SU-DHL-6 (cell line): ENCODE results near the gene TMEM106B.
A peak's percentile ranks its signal among the peaks of the same experiment; 100 is the strongest.

Source experiments
- H2AFZ ChIP-seq: fragments of 200-600 bp; sonication (generic); 2 replicates; pipeline ENCODE4 v1.6.1; 2014; ENCODE audit warnings: low read depth, mild to moderate bottlenecking, moderate library complexity, mixed read lengths, antibody characterized with exemption, low read length; ENCODE audit not compliant: severe bottlenecking
- H3F3A ChIP-seq: fragments of 200-600 bp; shearing (Covaris generic); 2 replicates; pipeline ENCODE4 v1.6.0; 2016; ENCODE audit warnings: antibody characterized with exemption, mild to moderate bottlenecking; ENCODE audit not compliant: insufficient read depth
- H3K27ac ChIP-seq: fragments of 200-600 bp; sonication (generic); 2 replicates; pipeline ENCODE4 v1.5.1; 2016; ENCODE audit warnings: low read depth, mild to moderate bottlenecking, low read length, moderate library complexity, mixed read lengths
- H3K27me3 ChIP-seq: fragments of 200-600 bp; sonication (generic), shearing (Covaris generic); 2 replicates; pipeline ENCODE4 v1.6.0; 2014; ENCODE audit warnings: mild to moderate bottlenecking, low read length
- H3K36me3 ChIP-seq: fragments of 200-600 bp; sonication (generic); 2 replicates; pipeline ENCODE4 v1.6.1; 2014; ENCODE audit warnings: mild to moderate bottlenecking, low read length, mixed read lengths
- H3K4me2 ChIP-seq: fragments of 300-600, 200-600 bp; shearing (Covaris generic), sonication (generic); 2 replicates; pipeline ENCODE4 v1.6.0; 2014; ENCODE audit warnings: low read length, low read depth, mild to moderate bottlenecking; ENCODE audit not compliant: poor library complexity, severe bottlenecking
- H3K4me3 ChIP-seq: fragments of 200-600 bp; sonication (generic); 2 replicates; pipeline ENCODE4 v1.5.1; 2014; ENCODE audit warnings: antibody characterized with exemption, low read length, mild to moderate bottlenecking, mixed read lengths; ENCODE audit not compliant: insufficient read depth, poor library complexity, severe bottlenecking
- H3K79me2 ChIP-seq: fragments of 200-600 bp; sonication (generic); 2 replicates; pipeline ENCODE4 v1.6.1; 2014; ENCODE audit warnings: mild to moderate bottlenecking, low read length, moderate library complexity; ENCODE audit not compliant: insufficient read depth
- H3K9ac ChIP-seq: fragments of 200-600 bp; sonication (generic); 2 replicates; pipeline ENCODE4 v1.7.0; 2014; ENCODE audit warnings: mild to moderate bottlenecking, low read length
- H3K9me2 ChIP-seq: fragments of 200-600 bp; sonication (generic); replicated peaks from 2 replicates; pipeline ENCODE4 v1.6.1; 2014; ENCODE audit warnings: low read length; ENCODE audit not compliant: insufficient read depth
- H3K9me3 ChIP-seq: fragments of 200-600 bp; sonication (generic); 2 replicates; pipeline ENCODE4 v1.6.1; 2014; ENCODE audit warnings: low read length, mixed read lengths; ENCODE audit not compliant: insufficient read depth
- H4K20me1 ChIP-seq: fragments of 200-600 bp; sonication (generic); 2 replicates; pipeline ENCODE4 v1.6.1; 2014; ENCODE audit warnings: low read depth, mild to moderate bottlenecking, antibody characterized with exemption, low read length, moderate library complexity, mixed read lengths
- EZH2phosphoT487 ChIP-seq: fragments of 200-600 bp; sonication (generic), shearing (Covaris generic); conservative IDR thresholded peaks from 2 replicates; pipeline ENCODE4 v1.6.1; 2018; ENCODE audit warnings: mild to moderate bottlenecking, antibody characterized with exemption, low read length, moderate library complexity, mixed read lengths
- TF ChIP-seq, protein P1 (sequence below): fragments of 200-600 bp; sonication (generic); IDR thresholded peaks from one replicate; pipeline ENCODE4 v1.5.1; 2017; ENCODE audit warnings: antibody characterized with exemption, mild to moderate bottlenecking, low read length, moderate library complexity; ENCODE audit not compliant: insufficient read depth, poor library complexity, severe bottlenecking

The TMEM106B gene

DNA sequence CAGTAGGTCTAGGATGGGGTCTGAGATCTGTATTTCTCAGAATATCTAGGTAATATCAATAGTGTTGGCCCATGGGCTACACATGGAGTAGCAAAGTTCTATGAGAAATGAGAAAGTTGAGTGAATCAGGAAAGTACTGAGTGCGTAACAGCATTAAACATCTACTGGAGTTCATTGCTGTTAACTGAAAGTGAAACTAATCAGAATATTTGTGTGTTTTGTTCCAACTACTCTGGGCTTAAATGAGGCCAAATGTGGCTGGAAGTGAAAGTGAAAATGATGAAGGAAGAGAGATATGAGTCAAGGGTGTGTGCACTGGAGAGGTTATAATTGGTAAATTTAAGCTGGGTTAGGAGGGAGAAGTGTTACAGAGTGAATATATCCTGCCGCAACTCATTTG lies 46.5 kb downstream of the TMEM106B start:
- TF ChIP-seq, protein P1, sequence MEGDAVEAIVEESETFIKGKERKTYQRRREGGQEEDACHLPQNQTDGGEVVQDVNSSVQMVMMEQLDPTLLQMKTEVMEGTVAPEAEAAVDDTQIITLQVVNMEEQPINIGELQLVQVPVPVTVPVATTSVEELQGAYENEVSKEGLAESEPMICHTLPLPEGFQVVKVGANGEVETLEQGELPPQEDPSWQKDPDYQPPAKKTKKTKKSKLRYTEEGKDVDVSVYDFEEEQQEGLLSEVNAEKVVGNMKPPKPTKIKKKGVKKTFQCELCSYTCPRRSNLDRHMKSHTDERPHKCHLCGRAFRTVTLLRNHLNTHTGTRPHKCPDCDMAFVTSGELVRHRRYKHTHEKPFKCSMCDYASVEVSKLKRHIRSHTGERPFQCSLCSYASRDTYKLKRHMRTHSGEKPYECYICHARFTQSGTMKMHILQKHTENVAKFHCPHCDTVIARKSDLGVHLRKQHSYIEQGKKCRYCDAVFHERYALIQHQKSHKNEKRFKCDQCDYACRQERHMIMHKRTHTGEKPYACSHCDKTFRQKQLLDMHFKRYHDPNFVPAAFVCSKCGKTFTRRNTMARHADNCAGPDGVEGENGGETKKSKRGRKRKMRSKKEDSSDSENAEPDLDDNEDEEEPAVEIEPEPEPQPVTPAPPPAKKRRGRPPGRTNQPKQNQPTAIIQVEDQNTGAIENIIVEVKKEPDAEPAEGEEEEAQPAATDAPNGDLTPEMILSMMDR: no peak
- TF ChIP-seq EZH2phosphoT487: no peak
- no peaks in the 10 kb centered on the region for H3K36me3 ChIP-seq
- H3K27ac ChIP-seq: no peak overlapping the region
- no peak overlapping the region for H3K9ac ChIP-seq
- no peaks in the 10 kb centered on the region for H3K9me3 ChIP-seq
- no peaks in the 10 kb centered on the region for H4K20me1 ChIP-seq
- peak overlapping the region; percentile 22 for H2AFZ ChIP-seq
- peak overlapping the region; percentile 21 for H3K4me3 ChIP-seq
- peak overlapping the region; percentile 46 for H3K4me2 ChIP-seq
- no peaks in the 10 kb centered on the region for H3F3A ChIP-seq
- no peaks in the 10 kb centered on the region for H3K27me3 ChIP-seq
- no peaks in the 10 kb centered on the region for H3K9me2 ChIP-seq
- no peaks in the 10 kb centered on the region for H3K79me2 ChIP-seq

DNA sequence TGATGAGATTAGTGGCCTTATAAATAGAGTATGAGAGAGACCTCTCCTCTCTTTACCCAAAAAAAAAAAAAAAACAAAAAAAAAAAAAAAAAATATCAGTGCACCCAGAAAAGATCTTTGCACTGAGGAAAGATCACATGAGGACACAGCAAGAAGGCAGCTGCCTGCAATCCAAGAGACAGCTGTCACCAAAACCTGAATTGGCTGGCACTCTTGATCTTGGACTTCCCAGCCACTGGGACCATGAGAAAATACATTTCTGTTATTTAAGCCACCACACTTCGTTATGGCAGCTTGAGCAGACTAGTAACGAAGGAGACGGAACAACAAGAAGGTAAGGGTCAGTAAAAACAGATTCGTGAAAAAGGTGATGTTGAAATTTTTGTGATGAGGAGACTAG lies 47.0 kb downstream of the TMEM106B start:
- Histone ChIP-seq H3F3A (no peaks in the 10 kb centered on the region), H3K9me2 (no peaks in the 10 kb centered on the region), H3K27ac (no peak overlapping the region), H3K4me2 (peak overlapping the region; percentile 46), H3K9me3 (no peaks in the 10 kb centered on the region), H3K36me3 (no peaks in the 10 kb centered on the region), H3K27me3 (no peaks in the 10 kb centered on the region), H3K9ac (no peak overlapping the region), H3K79me2 (no peaks in the 10 kb centered on the region), H4K20me1 (no peaks in the 10 kb centered on the region), H3K4me3 (no peak overlapping the region), H2AFZ (no peak overlapping the region)
- no peak for TF ChIP-seq EZH2phosphoT487
- TF ChIP-seq, protein P1: no peak

- Histone ChIP-seq H3K27me3 (no peaks in the 10 kb centered on the region), H3K4me2 (no peak overlapping the region), H3K79me2 (no peaks in the 10 kb centered on the region), H3K9me2 (no peaks in the 10 kb centered on the region), H3K4me3 (no peak overlapping the region), H3K27ac (no peak overlapping the region), H3K36me3 (no peaks in the 10 kb centered on the region), H3K9me3 (no peaks in the 10 kb centered on the region), H4K20me1 (no peaks in the 10 kb centered on the region), H2AFZ (no peak overlapping the region), H3F3A (no peaks in the 10 kb centered on the region), H3K9ac (no peak overlapping the region)
- TF ChIP-seq EZH2phosphoT487: no peak
- TF ChIP-seq, protein P1: no peak
Observed at GRCh38 chr7:12267542-12267941, 56.4 kb downstream of the TMEM106B start.
